Aortic smooth muscle cell (primary cell): ENCODE data around the gene NRXN3. TPM values are rescaled to one million over a fixed set of nuclear protein-coding genes. Genes with fewer than 3 reads are reported as not detected.

ENCODE experiments used
- total RNA-seq: library from RNA; depleted of rRNA; stranded (reverse); fragments of >200 nt; gene quantifications from 2 replicates; pipeline ENCODE4 v1.2.3, GENCODE V29; 2014

Gene NRXN3
- under 0.01 TPM in 2 replicates for total RNA-seq

GRCh38 chr14:78170203-78170602 is at the start of gene NRXN3:
NRXN3 (plus strand) TSS chr14:78170373; CDS start chr14:78243094, 72,721 bp downstream.

